Activated B cell treated with CpG ODN at 0.5 μM for 24 hours (primary cell): Measurements from ENCODE around the gene UTP18. TPM values are rescaled to one million over a fixed set of nuclear protein-coding genes. Genes with fewer than 3 reads are reported as not detected.
A peak's percentile ranks its signal among the peaks of the same experiment; 100 is the strongest.
"Not testable (repeated sequence)": the region's sequence is repeated elsewhere in the genome, so short reads cannot be mapped to it uniquely, and the experiment has no call there.

Source experiments
- ATAC-seq: fragments of 200-7000 bp; cut with Tn5 transposase; one replicate; pipeline ENCODE4 v1.10.0; 2021; ENCODE audit warnings: low read depth, mild to moderate bottlenecking, moderate library complexity
- CTCF ChIA-PET: fragments of 350-600 bp; sonication (Branson Sonifier 250); formaldehyde crosslinking; loops from one replicate; lab custom pipeline; 2021; ENCODE audit warnings: antibody characterized with exemption; lab: Charles Lee
- POLR2A ChIA-PET: fragments of 350-600 bp; sonication (Branson Sonifier 250); formaldehyde crosslinking; loops from one replicate; lab custom pipeline; 2021; ENCODE audit warnings: antibody characterized with exemption; lab: Charles Lee
- DNase-seq: peaks from one replicate; pipeline ENCODE4 v3.0.0; 2022
- H3K27ac Mint-ChIP-seq: one replicate; pipeline ENCODE4 v1.8.0; 2020; ENCODE audit warnings: mixed read lengths
- H3K27me3 Mint-ChIP-seq: one replicate; pipeline ENCODE4 v1.8.0; 2021; ENCODE audit warnings: mixed read lengths
- H3K36me3 Mint-ChIP-seq: one replicate; pipeline ENCODE4 v1.8.0; 2021; ENCODE audit warnings: low read depth, mixed read lengths
- H3K4me1 Mint-ChIP-seq: one replicate; pipeline ENCODE4 v1.8.0; 2021; ENCODE audit warnings: mixed read lengths
- H3K4me3 Mint-ChIP-seq: one replicate; pipeline ENCODE4 v1.8.0; 2020; ENCODE audit warnings: mild to moderate bottlenecking, mixed read lengths
- H3K9me3 Mint-ChIP-seq: one replicate; pipeline ENCODE4 v1.8.0; 2020; ENCODE audit warnings: mixed read lengths
- intact Hi-C: fragments of 100-400 bp; cut with micrococcal nuclease; formaldehyde crosslinking; loops from one replicate; pipeline ENCODE4 v1.15.1; 2024
- total RNA-seq: library from RNA; stranded (reverse); gene quantifications from 2 replicates; pipeline ENCODE4 v1.2.3, GENCODE V29; 2022
- TF ChIP-seq, protein P1 (sequence below): fragments of 200-600 bp; IDR thresholded peaks from one replicate; pipeline ENCODE4 v1.8.0; 2022; ENCODE audit warnings: antibody characterized with exemption, mild to moderate bottlenecking

The UTP18 gene
- 37.0 and 39.1 TPM in 2 replicates for total RNA-seq

DNA sequence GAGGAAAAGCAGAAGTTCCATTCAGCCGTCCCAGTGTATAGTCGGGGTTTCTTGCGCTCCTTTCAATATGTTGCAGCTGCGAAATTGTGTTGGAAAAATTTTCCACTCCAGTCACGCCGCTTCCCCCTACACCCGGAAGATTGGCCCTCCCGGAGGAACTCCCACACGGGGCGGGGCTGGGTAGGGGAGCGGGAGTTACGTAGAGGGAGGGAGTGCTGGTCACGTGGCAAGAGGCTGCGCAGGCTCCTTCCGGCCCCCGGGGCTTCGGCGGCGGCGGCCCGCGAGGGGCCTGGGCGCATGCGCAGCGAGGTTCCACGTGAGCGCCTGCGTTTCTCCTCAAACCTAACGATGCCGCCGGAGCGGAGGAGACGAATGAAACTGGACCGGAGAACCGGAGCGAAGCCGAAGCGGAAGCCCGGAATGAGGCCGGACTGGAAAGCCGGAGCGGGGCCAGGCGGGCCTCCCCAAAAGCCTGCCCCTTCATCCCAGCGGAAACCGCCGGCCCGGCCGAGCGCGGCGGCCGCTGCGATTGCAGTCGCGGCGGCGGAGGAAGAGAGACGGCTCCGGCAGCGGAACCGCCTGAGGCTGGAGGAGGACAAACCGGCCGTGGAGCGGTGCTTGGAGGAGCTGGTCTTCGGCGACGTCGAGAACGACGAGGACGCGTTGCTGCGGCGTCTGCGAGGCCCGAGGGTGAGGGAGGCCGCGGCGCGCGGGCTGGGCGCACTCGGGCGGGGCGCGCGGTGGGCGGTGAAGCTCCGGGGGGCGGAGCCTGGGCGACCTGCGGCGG is at the start of gene UTP18:
UTP18 (plus strand) TSS at position 310 of the 787 bp plus-strand sequence; CDS start at position 349, 39 bp downstream.
- no peaks in the 10 kb centered on the region for H3K27me3 Mint-ChIP-seq
- peaks cover 54% of the 10 kb centered on the region for H3K36me3 Mint-ChIP-seq
- H3K4me1 Mint-ChIP-seq, result peaks cover 63% of the 10 kb centered on the region
- H3K4me3 Mint-ChIP-seq, result peak within 1 kb of the TSS; percentile 95
- ATAC-seq, result peak; percentile 82
- POLR2A ChIA-PET, result interaction anchor here (0.5 to 1.8 kb wide), 2 partner anchors 22 to 74 kb away, joined by 3 to 5 read pairs; no protein-coding TSS in a partner anchor
- TF ChIP-seq, protein P1, sequence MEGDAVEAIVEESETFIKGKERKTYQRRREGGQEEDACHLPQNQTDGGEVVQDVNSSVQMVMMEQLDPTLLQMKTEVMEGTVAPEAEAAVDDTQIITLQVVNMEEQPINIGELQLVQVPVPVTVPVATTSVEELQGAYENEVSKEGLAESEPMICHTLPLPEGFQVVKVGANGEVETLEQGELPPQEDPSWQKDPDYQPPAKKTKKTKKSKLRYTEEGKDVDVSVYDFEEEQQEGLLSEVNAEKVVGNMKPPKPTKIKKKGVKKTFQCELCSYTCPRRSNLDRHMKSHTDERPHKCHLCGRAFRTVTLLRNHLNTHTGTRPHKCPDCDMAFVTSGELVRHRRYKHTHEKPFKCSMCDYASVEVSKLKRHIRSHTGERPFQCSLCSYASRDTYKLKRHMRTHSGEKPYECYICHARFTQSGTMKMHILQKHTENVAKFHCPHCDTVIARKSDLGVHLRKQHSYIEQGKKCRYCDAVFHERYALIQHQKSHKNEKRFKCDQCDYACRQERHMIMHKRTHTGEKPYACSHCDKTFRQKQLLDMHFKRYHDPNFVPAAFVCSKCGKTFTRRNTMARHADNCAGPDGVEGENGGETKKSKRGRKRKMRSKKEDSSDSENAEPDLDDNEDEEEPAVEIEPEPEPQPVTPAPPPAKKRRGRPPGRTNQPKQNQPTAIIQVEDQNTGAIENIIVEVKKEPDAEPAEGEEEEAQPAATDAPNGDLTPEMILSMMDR, result no peak
- no peaks in the 10 kb centered on the region for H3K9me3 Mint-ChIP-seq
- CTCF ChIA-PET, result no interaction called here
- H3K27ac Mint-ChIP-seq, result peak within 1 kb of the TSS; percentile 99
- intact Hi-C loops, result loop anchor here (1.0 to 5.0 kb wide), 8 partner anchors 21 to 541 kb away; partner anchors contain the start of genes LUC7L3, NME1, SPAG9 and TOB1
- peak; percentile 93 for DNase-seq

DNA sequence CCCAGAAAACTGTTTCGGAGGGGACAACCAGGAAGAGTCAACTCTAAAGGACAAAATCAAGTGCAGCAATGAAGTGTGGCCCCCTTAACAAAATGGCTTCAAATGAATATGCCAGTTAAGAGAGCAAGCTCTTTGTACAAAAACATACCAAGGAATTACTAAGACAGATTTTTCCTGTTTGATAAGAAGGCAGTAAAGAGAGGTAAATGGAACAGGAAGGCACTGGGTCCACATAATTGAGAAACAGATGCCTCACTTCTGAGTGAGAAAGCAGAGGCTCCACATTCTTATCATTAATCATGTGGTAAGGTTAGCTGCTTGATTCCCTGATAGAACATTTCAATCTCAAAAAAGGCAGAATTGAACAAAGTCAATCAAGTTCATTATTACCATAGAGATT is 45.4 kb upstream of the UTP18 start:
- peaks cover 74% of the 10 kb centered on the region for H3K36me3 Mint-ChIP-seq
- H3K4me1 Mint-ChIP-seq, result no peaks in the 10 kb centered on the region
- H3K4me3 Mint-ChIP-seq, result no peak overlapping the region
- TF ChIP-seq, protein P1, result no peak
- H3K27ac Mint-ChIP-seq, result no peak overlapping the region
- ChIA-PET CTCF (no interaction called here), POLR2A (no interaction called here)
- intact Hi-C loops, result no loop called here
- ATAC-seq (no peak), DNase-seq (no peak)
- no peaks in the 10 kb centered on the region for H3K27me3 Mint-ChIP-seq
- H3K9me3 Mint-ChIP-seq, result no peaks in the 10 kb centered on the region

DNA sequence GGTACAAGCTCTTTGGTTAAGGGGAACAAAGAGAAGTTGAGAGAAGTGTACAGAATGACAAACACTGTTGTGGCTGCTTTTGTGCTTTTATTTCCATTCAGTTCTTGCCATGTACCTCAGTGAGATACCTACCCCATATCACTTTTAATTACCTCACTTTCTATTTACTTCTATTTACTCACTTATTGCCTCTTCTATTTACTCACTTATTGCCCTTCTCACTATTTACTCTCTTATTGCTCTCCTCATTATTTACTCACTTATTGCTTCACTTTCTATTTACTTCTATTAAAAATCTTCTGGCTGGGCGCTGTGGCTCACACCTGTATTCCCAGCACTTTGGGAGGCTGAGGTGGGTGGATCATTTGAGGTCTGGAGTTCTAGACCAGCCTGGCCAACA is 42.4 kb upstream of the UTP18 start:
- CTCF ChIA-PET, result no interaction called here
- intact Hi-C loops, result no loop called here
- Mint-ChIP-seq H3K36me3 (peaks cover 79% of the 10 kb centered on the region), H3K4me1 (no peaks in the 10 kb centered on the region), H3K9me3 (no peaks in the 10 kb centered on the region), H3K27me3 (no peaks in the 10 kb centered on the region), H3K27ac (no peak overlapping the region), H3K4me3 (no peak overlapping the region)
- POLR2A ChIA-PET, result no interaction called here
- TF ChIP-seq, protein P1, result no peak
- DNase-seq (no peak), ATAC-seq (no peak)

- ChIA-PET CTCF (no interaction called here), POLR2A (no interaction called here)
- Mint-ChIP-seq H3K36me3 (peaks cover 70% of the 10 kb centered on the region), H3K9me3 (no peaks in the 10 kb centered on the region), H3K27ac (no peak overlapping the region), H3K27me3 (no peaks in the 10 kb centered on the region), H3K4me3 (no peak overlapping the region), H3K4me1 (peaks cover 20% of the 10 kb centered on the region)
- TF ChIP-seq, protein P1, result no peak
- intact Hi-C loops, result no loop called here
- DNase-seq, result no peak
- ATAC-seq, result no peak
These were observed 39.0 kb upstream of the UTP18 start for GRCh38 chr17:51221322-51221721.

- ATAC-seq (no peak), DNase-seq (no peak)
- H3K9me3 Mint-ChIP-seq, result no peaks in the 10 kb centered on the region
- H3K27ac Mint-ChIP-seq, result peak overlapping the region; percentile 54
- CTCF ChIA-PET, result no interaction called here
- intact Hi-C loops, result no loop called here
- POLR2A ChIA-PET, result no interaction called here
- no peaks in the 10 kb centered on the region for H3K27me3 Mint-ChIP-seq
- H3K36me3 Mint-ChIP-seq, result peaks cover 45% of the 10 kb centered on the region
- H3K4me3 Mint-ChIP-seq, result peak overlapping the region; percentile 12
- H3K4me1 Mint-ChIP-seq, result peaks cover 33% of the 10 kb centered on the region
- TF ChIP-seq, protein P1, result no peak
These were observed 35.7 kb upstream of the UTP18 start for GRCh38 chr17:51224402-51225262.

DNA sequence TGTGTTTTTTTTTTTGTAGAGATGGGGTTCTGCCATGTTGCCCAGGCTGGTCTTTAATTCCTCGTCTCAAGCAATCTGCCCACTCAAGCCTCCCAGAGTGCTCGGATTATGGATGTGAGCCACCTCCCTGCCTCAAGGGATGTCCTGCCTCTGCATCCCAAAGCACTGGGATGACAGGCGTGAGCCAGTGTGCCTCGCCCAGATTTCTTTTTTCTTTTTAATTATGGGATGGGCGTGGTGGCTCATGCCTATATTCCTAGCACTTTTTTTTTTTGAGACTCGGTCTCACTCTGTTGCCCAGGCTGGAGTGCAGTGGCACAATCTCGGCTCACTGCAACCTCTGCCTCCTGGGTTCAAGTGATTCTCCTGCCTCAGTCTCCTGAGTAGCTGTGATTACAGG is 34.8 kb upstream of the UTP18 start:
- H3K4me3 Mint-ChIP-seq, H3K27me3 Mint-ChIP-seq, POLR2A ChIA-PET, ATAC-seq, DNase-seq, H3K27ac Mint-ChIP-seq, H3K9me3 Mint-ChIP-seq, intact Hi-C loops, CTCF ChIA-PET: not testable (repeated sequence)
- H3K36me3 Mint-ChIP-seq, result peaks cover 37% of the 10 kb centered on the region
- peaks cover 42% of the 10 kb centered on the region for H3K4me1 Mint-ChIP-seq
